Naive thymus-derived CD4-positive, alpha-beta T cell (primary cell): Measurements from ENCODE around the gene IKZF1. TPM values are rescaled to one million over a fixed set of nuclear protein-coding genes. Genes with fewer than 3 reads are reported as not detected.

Source experiments
- ATAC-seq: fragments of 150-1000 bp; cut with Tn5 transposase; 2 replicates; pipeline ENCODE4 v1.10.0; 2021; ENCODE audit warnings: mild to moderate bottlenecking, moderate library complexity
- CTCF ChIA-PET: fragments of 350-600 bp; sonication (Branson Sonifier 250); formaldehyde crosslinking; loops from one replicate; lab custom pipeline; 2021; ENCODE audit warnings: antibody characterized with exemption; lab: Charles Lee
- POLR2A ChIA-PET: fragments of 350-600 bp; sonication (Branson Sonifier 250); formaldehyde crosslinking; loops from one replicate; lab custom pipeline; 2021; ENCODE audit warnings: antibody characterized with exemption, inconsistent platforms; lab: Charles Lee
- DNase-seq, 9 donors: peaks; one replicate each; pipeline versions ENCODE4 v3.0.0 to v3.0.0-alpha.2; 2020 to 2022; ENCODE audit warnings: mixed read lengths in 1 of 9
- H3K27ac ChIP-seq: one replicate; pipeline ENCODE4 v1.7.0; 2013; ENCODE audit warnings: mild to moderate bottlenecking, low read depth, low read length, moderate library complexity
- H3K27me3 ChIP-seq, 2 donors: one replicate each; pipeline ENCODE4 v1.7.0; 2013; ENCODE audit warnings: low read length in 2 of 2, mild to moderate bottlenecking in 2 of 2, moderate library complexity in 2 of 2; ENCODE audit not compliant: control insufficient read depth in 2 of 2, insufficient read depth in 2 of 2
- H3K36me3 ChIP-seq, 3 experiments: 1 replicate in 2 of 3; 2 replicates in 1 of 3; pipeline ENCODE4 v1.7.0; 2013; ENCODE audit warnings: low read length in 3 of 3, mild to moderate bottlenecking in 3 of 3, moderate library complexity in 1 of 3; ENCODE audit not compliant: insufficient read depth in 3 of 3, control insufficient read depth in 2 of 3
- H3K4me1 ChIP-seq, 2 donors: one replicate each; pipeline ENCODE4 v1.7.0; 2013; ENCODE audit warnings: low read length in 2 of 2, mild to moderate bottlenecking in 2 of 2, moderate library complexity in 1 of 2; ENCODE audit not compliant: control insufficient read depth in 2 of 2, insufficient read depth in 2 of 2
- H3K4me3 ChIP-seq: 2 replicates; pipeline ENCODE4 v1.7.0; 2013; ENCODE audit warnings: mild to moderate bottlenecking, low read length
- H3K9me3 ChIP-seq, 3 experiments: 1 replicate in 2 of 3; 2 replicates in 1 of 3; pipeline ENCODE4 v1.7.0; 2013; ENCODE audit warnings: low read length in 3 of 3; ENCODE audit not compliant: control insufficient read depth in 2 of 3
- H3K27ac Mint-ChIP-seq, 9 donors: one replicate each; pipeline ENCODE4 v1.8.0; 2020 to 2022; ENCODE audit warnings: mixed read lengths in 9 of 9, mild to moderate bottlenecking in 8 of 9, moderate library complexity in 5 of 9, inconsistent platforms in 2 of 9
- H3K27me3 Mint-ChIP-seq, 5 donors: one replicate each; pipeline ENCODE4 v1.8.0; 2021 to 2022; ENCODE audit warnings: mixed read lengths in 5 of 5, mild to moderate bottlenecking in 1 of 5
- H3K36me3 Mint-ChIP-seq, 5 donors: one replicate each; pipeline ENCODE4 v1.8.0; 2020 to 2022; ENCODE audit warnings: mixed read lengths in 5 of 5, mild to moderate bottlenecking in 3 of 5, inconsistent platforms in 1 of 5
- H3K4me1 Mint-ChIP-seq, 7 donors: one replicate each; pipeline ENCODE4 v1.8.0; 2020 to 2022; ENCODE audit warnings: mixed read lengths in 7 of 7, mild to moderate bottlenecking in 3 of 7, inconsistent platforms in 1 of 7
- H3K4me3 Mint-ChIP-seq, 10 donors: one replicate each; pipeline ENCODE4 v1.8.0; 2020 to 2022; ENCODE audit warnings: mild to moderate bottlenecking in 10 of 10, mixed read lengths in 10 of 10, moderate library complexity in 6 of 10, inconsistent platforms in 2 of 10
- H3K9me3 Mint-ChIP-seq, 11 donors: one replicate each; pipeline ENCODE4 v1.8.0; 2020 to 2022; ENCODE audit warnings: mixed read lengths in 11 of 11, mild to moderate bottlenecking in 4 of 11, inconsistent platforms in 1 of 11, moderate library complexity in 1 of 11
- intact Hi-C, 2 donors: fragments of 100-400 bp; cut with micrococcal nuclease; formaldehyde crosslinking; loops; one replicate each; pipeline ENCODE4 v1.15.1; 2023
- polyA plus RNA-seq, 2 donors: library from polyadenylated mRNA; unstranded; fragments of 300-500 nt; fragmentation: Illumina TruSeq; gene quantifications; one replicate each; pipeline ENCODE4 v1.2.3, GENCODE V29; 2021
- total RNA-seq, 6 experiments: library from RNA in 5 of 6; stranded (reverse) in 5 of 6; gene quantifications; 1 replicate in 5 of 6; 2 replicates in 1 of 6; pipeline ENCODE4 v1.2.3 and lab custom pipeline; 2021 to 2026

Gene IKZF1
- total and polyA plus RNA-seq, 7 experiments from 2014 or later, result 258 to 548 (median 434) TPM

DNA sequence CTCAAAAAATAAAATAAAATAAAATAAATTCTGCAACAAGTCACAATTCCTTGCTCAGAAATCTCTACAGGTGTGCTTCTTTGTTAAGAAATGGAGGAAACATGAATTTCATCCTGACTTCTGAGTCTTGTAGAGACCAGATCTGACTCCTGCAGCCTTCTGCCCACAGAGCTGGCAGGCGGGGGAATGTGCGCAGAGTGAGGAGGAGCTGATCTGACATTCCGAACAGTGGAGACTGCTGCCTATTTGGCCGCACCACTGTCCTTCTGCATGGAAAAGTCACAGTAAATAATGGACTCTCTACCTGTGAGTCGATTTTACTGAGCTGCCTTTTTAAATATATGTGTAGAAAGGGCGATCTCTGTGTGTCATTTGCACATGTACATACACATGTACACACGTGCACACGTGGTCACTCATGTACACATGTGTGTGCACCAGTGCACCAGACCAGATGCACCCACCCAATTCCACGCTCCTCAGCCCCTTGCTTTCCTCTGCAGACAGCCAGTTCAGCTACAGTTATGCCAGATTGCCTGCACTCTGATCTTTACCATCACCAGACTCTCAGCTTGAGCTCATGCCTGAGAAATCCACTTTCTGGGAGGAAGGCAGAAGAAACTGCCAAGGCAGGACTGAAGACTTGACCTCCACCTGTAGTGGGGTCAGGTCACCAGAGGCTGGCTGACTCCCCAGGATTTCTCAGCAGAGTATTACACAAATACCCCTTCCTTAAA lies 54.9 kb downstream of the IKZF1 start:
- DNase-seq, result no peak
- Mint-ChIP-seq H3K36me3 (peaks cover 18 to 80% (median 73%) of the 10 kb centered on the region in 5 donors), H3K27ac (peak overlapping the region in 6 of 9 donors; percentile 91 to 100 (median 100)), H3K4me3 (peak overlapping the region; percentile 73 to 89 (median 80)), H3K9me3 (peaks cover 0 to 10% (median 0%) of the 10 kb centered on the region in 11 donors), H3K27me3 (no peaks in the 10 kb centered on the region), H3K4me1 (peaks cover 87 to 100% (median 95%) of the 10 kb centered on the region in 7 donors)
- ChIA-PET CTCF (interaction anchor here (0.6 to 15.2 kb wide), 9 partner anchors 9 to 206 kb away, joined by 3 to 210 read pairs (median 7); partner anchors contain the start of gene IKZF1), POLR2A (interaction anchor here (0.7 to 43.0 kb wide), 6 partner anchors 5 to 206 kb away, joined by 6 to 2368 read pairs (median 808); partner anchors contain the start of gene IKZF1)
- Histone ChIP-seq H3K4me1 (peaks cover 95 to 96% of the 10 kb centered on the region in 2 donors), H3K27me3 (no peaks in the 10 kb centered on the region), H3K27ac (peak overlapping the region; percentile 94), H3K9me3 (no peaks in the 10 kb centered on the region), H3K4me3 (peak overlapping the region; percentile 20), H3K36me3 (peaks cover 0 to 41% (median 12%) of the 10 kb centered on the region in 3 experiments)
- ATAC-seq, result no peak
- intact Hi-C loops, result no loop called here

GRCh38 chr7:50359995-50360925 lies 55.7 kb downstream of the IKZF1 start:
- Mint-ChIP-seq H3K27ac (peak overlapping the region in 6 of 9 donors; percentile 91 to 100 (median 100)), H3K36me3 (peaks cover 11 to 79% (median 69%) of the 10 kb centered on the region in 5 donors), H3K9me3 (peaks cover 0 to 7% (median 0%) of the 10 kb centered on the region in 11 donors), H3K27me3 (no peaks in the 10 kb centered on the region), H3K4me1 (peaks cover 86 to 100% (median 97%) of the 10 kb centered on the region in 7 donors), H3K4me3 (peak overlapping the region; percentile 73 to 89 (median 78))
- Histone ChIP-seq H3K4me1 (peaks cover 95 to 98% of the 10 kb centered on the region in 2 donors), H3K9me3 (no peaks in the 10 kb centered on the region), H3K27me3 (no peaks in the 10 kb centered on the region), H3K36me3 (peaks cover 0 to 41% (median 9%) of the 10 kb centered on the region in 3 experiments), H3K27ac (peak overlapping the region; percentile 94), H3K4me3 (peak overlapping the region; percentile 5)
- DNase-seq, result peak; percentile 58 to 93 (median 88)
- POLR2A ChIA-PET, result interaction anchor here (6.2 to 43.0 kb wide), 5 partner anchors 4 to 152 kb away, joined by 49 to 2368 read pairs (median 1292); partner anchors contain the start of gene IKZF1
- intact Hi-C loops, result loop anchor here (1.0 to 2.0 kb wide), 10 partner anchors 8 to 93 kb away; no protein-coding TSS in a partner anchor
- peak; percentile 92 for ATAC-seq
- CTCF ChIA-PET, result interaction anchor here (0.9 to 15.2 kb wide), 11 partner anchors 9 to 154 kb away, joined by 3 to 210 read pairs (median 7); partner anchors contain the start of gene IKZF1

- H3K4me3 ChIP-seq, result peak overlapping the region; percentile 43
- peak overlapping the region; percentile 94 for H3K27ac ChIP-seq
- peak overlapping the region in 6 of 9 donors; percentile 91 to 100 (median 100) for H3K27ac Mint-ChIP-seq
- H3K27me3 Mint-ChIP-seq, result no peaks in the 10 kb centered on the region
- no peak for DNase-seq
- peaks cover 94 to 95% of the 10 kb centered on the region in 2 donors for H3K4me1 ChIP-seq
- H3K36me3 ChIP-seq, result peaks cover 0 to 42% (median 3%) of the 10 kb centered on the region in 3 experiments
- no peaks in the 10 kb centered on the region for H3K9me3 ChIP-seq
- H3K27me3 ChIP-seq, result no peaks in the 10 kb centered on the region
- no peak for ATAC-seq
- POLR2A ChIA-PET, result interaction anchor here (0.9 to 43.0 kb wide), 8 partner anchors 2 to 154 kb away, joined by 3 to 2368 read pairs (median 187); partner anchors contain the start of gene IKZF1
- CTCF ChIA-PET, result interaction anchor here (0.8 to 15.2 kb wide), 10 partner anchors 10 to 156 kb away, joined by 3 to 210 read pairs (median 8); partner anchors contain the start of gene IKZF1
- intact Hi-C loops, result no loop called here
- peaks cover 0 to 7% (median 0%) of the 10 kb centered on the region in 11 donors for H3K9me3 Mint-ChIP-seq
- H3K36me3 Mint-ChIP-seq, result peaks cover 5 to 81% (median 65%) of the 10 kb centered on the region in 5 donors
- H3K4me1 Mint-ChIP-seq, result peaks cover 79 to 100% (median 99%) of the 10 kb centered on the region in 7 donors
- peak overlapping the region; percentile 73 to 89 (median 81) for H3K4me3 Mint-ChIP-seq
These were observed 57.6 kb downstream of the IKZF1 start for GRCh38 chr7:50362142-50362541.

GRCh38 chr7:50362712-50363282 lies 58.3 kb downstream of the IKZF1 start:
- H3K27ac ChIP-seq, result peak overlapping the region; percentile 94
- H3K36me3 Mint-ChIP-seq, result peaks cover 5 to 79% (median 61%) of the 10 kb centered on the region in 5 donors

DNA sequence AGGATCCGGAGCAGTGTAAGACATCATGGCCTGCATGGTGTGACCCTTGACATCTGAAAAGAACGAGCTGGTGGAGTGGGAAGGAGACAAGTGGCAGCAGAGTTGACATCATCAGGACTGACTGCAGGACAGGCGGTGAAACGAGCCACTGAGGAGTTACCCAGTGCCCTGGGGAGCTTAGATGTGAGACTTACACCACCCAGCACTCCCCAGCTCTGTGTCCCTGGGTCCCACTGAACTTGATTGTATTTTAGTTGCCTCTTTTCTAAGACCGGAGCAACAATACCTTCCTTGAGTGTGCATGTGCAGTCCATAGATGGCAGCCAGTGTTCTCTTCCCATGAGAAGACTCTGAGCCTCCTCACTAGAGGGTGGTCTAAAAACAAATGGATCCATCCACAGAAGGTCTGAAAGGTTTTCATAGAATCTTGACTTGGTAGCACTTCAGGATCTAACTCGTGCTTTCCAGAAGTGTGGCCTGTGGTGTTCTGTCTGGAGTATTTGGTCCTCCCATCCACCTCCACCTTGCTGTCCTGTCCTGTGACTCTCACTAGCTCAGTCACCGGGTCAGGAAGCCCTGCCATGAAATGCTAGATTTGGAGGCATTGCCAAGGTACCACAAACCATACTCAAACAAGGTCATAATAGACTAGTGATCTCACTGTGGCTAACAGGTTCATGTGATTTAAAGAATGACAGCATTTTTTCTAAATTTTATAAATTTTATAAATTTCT lies 59.0 kb downstream of the IKZF1 start:
- H3K36me3 Mint-ChIP-seq, result peaks cover 8 to 76% (median 62%) of the 10 kb centered on the region in 5 donors

More at GRCh38 chr7:50362712-50363282, 58.3 kb downstream of the IKZF1 start:
- ATAC-seq, result peak; percentile 3
- no peaks in the 10 kb centered on the region for H3K9me3 ChIP-seq
- peaks cover 78 to 100% (median 99%) of the 10 kb centered on the region in 7 donors for H3K4me1 Mint-ChIP-seq
- no peaks in the 10 kb centered on the region for H3K27me3 Mint-ChIP-seq
- H3K4me3 Mint-ChIP-seq, result peak overlapping the region; percentile 73 to 89 (median 81)
- ChIA-PET POLR2A (interaction anchor here (0.6 to 43.0 kb wide), 9 partner anchors 1 to 208 kb away, joined by 3 to 2368 read pairs (median 49); partner anchors contain the start of gene IKZF1), CTCF (interaction anchor here (1.0 to 15.2 kb wide), 7 partner anchors 10 to 157 kb away, joined by 3 to 210 read pairs (median 16); partner anchors contain the start of gene IKZF1)
- peak overlapping the region; percentile 43 for H3K4me3 ChIP-seq
- no peaks in the 10 kb centered on the region for H3K27me3 ChIP-seq
- peak in 7 of 9 donors; percentile 52 to 70 (median 59) for DNase-seq
- H3K36me3 ChIP-seq, result peaks cover 0 to 37% (median 3%) of the 10 kb centered on the region in 3 experiments
- H3K27ac Mint-ChIP-seq, result peak overlapping the region in 6 of 9 donors; percentile 91 to 100 (median 100)
- peaks cover 94 to 95% of the 10 kb centered on the region in 2 donors for H3K4me1 ChIP-seq
- peaks cover 0 to 7% (median 0%) of the 10 kb centered on the region in 11 donors for H3K9me3 Mint-ChIP-seq
- intact Hi-C loops, result no loop called here

More for the DNA sequence above, 59.0 kb downstream of the IKZF1 start:
- no peak for ATAC-seq
- intact Hi-C loops, result no loop called here
- Histone ChIP-seq H3K9me3 (no peaks in the 10 kb centered on the region), H3K27ac (peak overlapping the region; percentile 94), H3K36me3 (peaks cover 0 to 42% (median 3%) of the 10 kb centered on the region in 3 experiments), H3K27me3 (no peaks in the 10 kb centered on the region), H3K4me3 (peak overlapping the region; percentile 43), H3K4me1 (peaks cover 94 to 95% of the 10 kb centered on the region in 2 donors)
- ChIA-PET CTCF (interaction anchor here (1.0 to 15.2 kb wide), 7 partner anchors 8 to 159 kb away, joined by 3 to 210 read pairs (median 6); partner anchors contain the start of gene IKZF1), POLR2A (interaction anchor here (0.6 to 43.0 kb wide), 10 partner anchors 1 to 208 kb away, joined by 3 to 2368 read pairs (median 37); partner anchors contain the start of gene IKZF1)
- H3K27me3 Mint-ChIP-seq, result no peaks in the 10 kb centered on the region
- peak overlapping the region; percentile 73 to 89 (median 81) for H3K4me3 Mint-ChIP-seq
- peaks cover 77 to 100% (median 99%) of the 10 kb centered on the region in 7 donors for H3K4me1 Mint-ChIP-seq
- DNase-seq, result no peak
- peaks cover 0 to 7% (median 0%) of the 10 kb centered on the region in 11 donors for H3K9me3 Mint-ChIP-seq
- H3K27ac Mint-ChIP-seq, result peak overlapping the region in 6 of 9 donors; percentile 91 to 100 (median 100)
